Upper lobe of right lung (tissue), 1 donor: ENCODE results near the gene PUSL1. TPM values are rescaled to one million over a fixed set of nuclear protein-coding genes. Genes with fewer than 3 reads are reported as not detected.

ENCODE experiments used
- ATAC-seq: fragments of 200-7000 bp; cut with Tn5 transposase; one replicate; pipeline ENCODE4 v1.9.1; 2020; ENCODE audit warnings: mild to moderate bottlenecking, moderate library complexity
- DNase-seq: peaks from one replicate; pipeline ENCODE4 v3.0.0-alpha.2; 2020
- H3K27ac ChIP-seq: fragments of 200-600 bp; one replicate; pipeline ENCODE4 v1.8.0; 2022
- H3K27me3 ChIP-seq: fragments of 200-600 bp; one replicate; pipeline ENCODE4 v1.8.0; 2022; ENCODE audit warnings: mild to moderate bottlenecking
- H3K36me3 ChIP-seq: fragments of 200-600 bp; one replicate; pipeline ENCODE4 v1.8.0; 2022
- H3K4me1 ChIP-seq: fragments of 200-600 bp; one replicate; pipeline ENCODE4 v1.8.0; 2022
- H3K4me3 ChIP-seq: fragments of 200-600 bp; one replicate; pipeline ENCODE4 v1.8.0; 2022; ENCODE audit warnings: mild to moderate bottlenecking
- H3K9me3 ChIP-seq: fragments of 200-600 bp; one replicate; pipeline ENCODE4 v1.8.0; 2022
- CTCF ChIP-seq: fragments of 200-600 bp; IDR thresholded peaks from one replicate; pipeline ENCODE4 v1.8.0; 2022; ENCODE audit warnings: antibody characterized with exemption
- intact Hi-C: fragments of 100-400 bp; cut with DNase I; formaldehyde crosslinking; loops from one replicate; pipeline ENCODE4 v1.11.0; 2022
- total RNA-seq: library from RNA; stranded (reverse); fragmentation: NEBNext Ultra II Directional; extraction: Animal tissue kit (Norgen Biotek cat#: 25700); gene quantifications from one replicate; pipeline ENCODE4 v1.2.1, GENCODE V29; 2021
- donor health status: DM: no; HTN: yes; CAD: no; lungs with severe emphysema.

Gene PUSL1
- total RNA-seq, 1 donor from 2014 or later, result 14.2 TPM

DNA sequence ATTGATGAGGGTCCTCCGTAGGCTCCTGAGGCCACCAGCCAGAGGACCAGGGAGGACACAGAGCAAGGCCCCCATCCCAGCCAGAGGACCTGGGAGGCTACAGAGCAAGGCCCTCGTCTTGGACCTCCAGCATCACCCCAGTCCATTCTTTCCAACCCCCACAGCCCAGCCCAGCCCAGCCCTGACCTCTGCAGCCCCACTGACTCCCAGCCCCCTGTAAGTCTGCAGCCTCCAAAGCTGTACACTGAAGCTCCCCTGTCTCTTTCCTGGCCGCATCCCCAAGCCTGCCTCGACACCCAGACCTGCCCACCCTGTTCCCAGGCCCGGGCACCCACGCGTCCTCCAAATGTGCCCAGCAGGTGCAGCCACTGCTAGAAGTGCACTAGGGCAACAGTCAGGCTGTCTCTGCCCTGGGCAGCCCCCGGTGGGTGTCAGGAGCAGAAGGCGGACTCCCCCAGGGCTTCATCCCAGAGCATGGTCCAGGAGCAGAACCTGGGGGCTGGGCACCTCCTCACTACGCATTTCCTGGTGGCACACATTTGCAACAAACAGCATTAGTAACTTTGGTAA lies 38.7 kb downstream of the PUSL1 start:
- intact Hi-C loops, result no loop called here
- Histone ChIP-seq H3K27me3 (no peaks in the 10 kb centered on the region), H3K4me1 (peaks cover 34% of the 10 kb centered on the region), H3K36me3 (no peaks in the 10 kb centered on the region), H3K27ac (no peak overlapping the region), H3K4me3 (peak overlapping the region; percentile 58), H3K9me3 (no peaks in the 10 kb centered on the region)
- ATAC-seq (no peak), DNase-seq (no peak)
- no peak for TF ChIP-seq CTCF

GRCh38 chr1:1347663-1348419 lies 39.4 kb downstream of the PUSL1 start:
- peak overlapping the region; percentile 68 for H3K27ac ChIP-seq
- no peaks in the 10 kb centered on the region for H3K36me3 ChIP-seq
- no peaks in the 10 kb centered on the region for H3K27me3 ChIP-seq
- H3K4me1 ChIP-seq, result peaks cover 34% of the 10 kb centered on the region
- ATAC-seq (peak; percentile 44), DNase-seq (peak; percentile 81)
- TF ChIP-seq CTCF, result no peak
- no peaks in the 10 kb centered on the region for H3K9me3 ChIP-seq
- peak overlapping the region; percentile 58 for H3K4me3 ChIP-seq
- intact Hi-C loops, result no loop called here

- intact Hi-C loops, result no loop called here
- no peak for TF ChIP-seq CTCF
- Histone ChIP-seq H3K36me3 (no peaks in the 10 kb centered on the region), H3K9me3 (no peaks in the 10 kb centered on the region), H3K4me1 (peaks cover 38% of the 10 kb centered on the region), H3K4me3 (peak overlapping the region; percentile 58), H3K27me3 (peaks cover 6% of the 10 kb centered on the region), H3K27ac (peak overlapping the region; percentile 68)
- no peak for DNase-seq
- ATAC-seq, result peak; percentile 0
Observed at GRCh38 chr1:1348420-1349255, 40.2 kb downstream of the PUSL1 start.

DNA sequence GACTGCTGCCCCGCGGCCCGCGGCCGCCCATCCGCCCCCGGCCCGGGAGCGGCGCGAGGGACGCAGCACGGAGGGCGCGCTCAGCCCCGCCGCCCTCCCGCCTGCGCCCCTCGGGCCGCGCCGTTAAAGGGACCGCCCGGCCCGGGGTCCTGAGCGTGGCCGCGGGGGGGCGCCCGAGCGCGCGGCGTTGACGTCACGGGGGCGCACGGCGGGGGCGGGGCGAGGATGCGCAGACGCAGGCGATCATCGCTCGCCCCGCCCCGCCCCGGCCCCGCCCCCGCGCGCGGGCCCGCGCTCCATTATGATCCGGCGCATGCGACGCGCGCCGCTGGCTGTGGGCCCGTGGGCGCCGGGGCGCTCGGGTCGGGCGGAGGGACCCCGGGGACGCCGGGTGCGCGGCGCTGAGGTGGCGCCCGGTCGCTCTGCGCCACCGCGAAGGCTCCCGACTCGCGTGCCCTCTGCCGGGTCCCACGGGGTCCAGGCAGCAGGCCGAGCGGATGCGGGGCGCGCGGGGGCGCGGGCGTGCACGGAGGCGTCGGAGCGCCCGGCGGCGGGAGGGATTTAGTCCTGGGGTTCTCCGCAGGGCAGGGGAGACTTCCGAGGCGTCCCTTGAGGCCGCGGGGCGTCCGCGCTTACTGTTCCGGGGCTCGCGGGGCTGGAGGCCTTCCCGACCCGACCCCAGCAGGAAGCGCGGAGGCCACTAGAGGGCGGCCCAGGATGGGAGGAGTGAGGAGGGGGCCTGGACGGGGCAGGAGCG lies 41.0 kb downstream of the PUSL1 start, which contains the start of gene DVL1:
Gene DVL1, minus strand, starts transcription at position 163 of the 757 bp plus-strand sequence. CDS start 353 bp downstream, outside the sequence.
- Histone ChIP-seq H3K4me3 (peak within 1 kb of the TSS; percentile 65), H3K9me3 (no peaks in the 10 kb centered on the region), H3K4me1 (peaks cover 45% of the 10 kb centered on the region), H3K27me3 (peaks cover 11% of the 10 kb centered on the region), H3K36me3 (no peaks in the 10 kb centered on the region), H3K27ac (peak within 1 kb of the TSS; percentile 84)
- TF ChIP-seq CTCF, result peak; percentile 42
- ATAC-seq (peak; percentile 66), DNase-seq (peak; percentile 86)
- intact Hi-C loops, result no loop called here
